Loucy (cell line): ENCODE data around the gene ZNF765.
A peak's percentile ranks its signal among the peaks of the same experiment; 100 is the strongest.
"Not testable (repeated sequence)": the region's sequence is repeated elsewhere in the genome, so short reads cannot be mapped to it uniquely, and the experiment has no call there.

Experiments
- H2AFZ ChIP-seq: fragments of 200-600 bp; sonication (generic); 2 replicates; pipeline ENCODE4 v1.6.0; 2016; ENCODE audit warnings: antibody characterized with exemption, mild to moderate bottlenecking, low read length, moderate library complexity
- H3F3A ChIP-seq: fragments of 200-600 bp; 2 replicates; pipeline ENCODE4 v1.6.0; 2016; ENCODE audit warnings: antibody characterized with exemption, low read depth, mild to moderate bottlenecking
- H3K27me3 ChIP-seq: fragments of 200-600 bp; sonication (generic); 2 replicates; pipeline ENCODE4 v1.6.1; 2014; ENCODE audit warnings: low read length, mild to moderate bottlenecking; ENCODE audit not compliant: insufficient read depth, poor library complexity, severe bottlenecking
- H3K36me3 ChIP-seq: fragments of 200-600 bp; sonication (generic); 2 replicates; pipeline ENCODE4 v1.6.1; 2016; ENCODE audit warnings: low read length; ENCODE audit not compliant: insufficient read depth
- H3K4me1 ChIP-seq: fragments of 200-600 bp; sonication (generic); 2 replicates; pipeline ENCODE4 v1.5.1; 2014; ENCODE audit warnings: low read length, mild to moderate bottlenecking; ENCODE audit not compliant: insufficient read depth, poor library complexity, severe bottlenecking
- H3K4me2 ChIP-seq: fragments of 200-600 bp; sonication (generic); 2 replicates; pipeline ENCODE4 v1.6.0; 2014; ENCODE audit warnings: antibody characterized with exemption, low read length, low read depth, mild to moderate bottlenecking; ENCODE audit not compliant: poor library complexity, severe bottlenecking
- H3K4me3 ChIP-seq: fragments of 200-600 bp; sonication (generic); 2 replicates; pipeline ENCODE4 v1.5.1; 2014; ENCODE audit warnings: low read length, mild to moderate bottlenecking, mixed read lengths; ENCODE audit not compliant: poor library complexity, severe bottlenecking
- H3K79me2 ChIP-seq: fragments of 200-600 bp; sonication (generic); 2 replicates; pipeline ENCODE4 v1.6.1; 2014; ENCODE audit warnings: low read length; ENCODE audit not compliant: insufficient read depth
- H3K9ac ChIP-seq: fragments of 200-600 bp; sonication (generic); 2 replicates; pipeline ENCODE4 v1.6.0; 2014; ENCODE audit warnings: mild to moderate bottlenecking, low read depth, low read length, moderate library complexity; ENCODE audit not compliant: poor library complexity, severe bottlenecking
- H3K9me2 ChIP-seq: fragments of 200-600 bp; sonication (generic); replicated peaks from 2 replicates; pipeline ENCODE4 v1.6.1; 2016; ENCODE audit warnings: low read depth, low read length, mixed read lengths
- H3K9me3 ChIP-seq: fragments of 200-600 bp; sonication (generic); 2 replicates; pipeline ENCODE4 v1.6.1; 2014; ENCODE audit warnings: mild to moderate bottlenecking, antibody characterized with exemption, low read length, low read depth; ENCODE audit not compliant: insufficient read depth
- H4K20me1 ChIP-seq: fragments of 200-600 bp; sonication (generic); 2 replicates; pipeline ENCODE4 v1.6.0; 2014; ENCODE audit warnings: antibody characterized with exemption, low read length, mild to moderate bottlenecking; ENCODE audit not compliant: insufficient read depth, poor library complexity, severe bottlenecking
- EZH2phosphoT487 ChIP-seq: fragments of 200-600 bp; IDR thresholded peaks from 2 replicates; pipeline ENCODE4 v1.6.1; 2018; ENCODE audit warnings: antibody characterized with exemption, mild to moderate bottlenecking, moderate library complexity, borderline replicate concordance
- TF ChIP-seq, protein P1 (sequence below): fragments of 200-600 bp; sonication (generic); conservative IDR thresholded peaks from 2 replicates; pipeline ENCODE4 v1.5.1; 2014; ENCODE audit warnings: mild to moderate bottlenecking, antibody characterized with exemption, low read length

ZNF765 gene

DNA sequence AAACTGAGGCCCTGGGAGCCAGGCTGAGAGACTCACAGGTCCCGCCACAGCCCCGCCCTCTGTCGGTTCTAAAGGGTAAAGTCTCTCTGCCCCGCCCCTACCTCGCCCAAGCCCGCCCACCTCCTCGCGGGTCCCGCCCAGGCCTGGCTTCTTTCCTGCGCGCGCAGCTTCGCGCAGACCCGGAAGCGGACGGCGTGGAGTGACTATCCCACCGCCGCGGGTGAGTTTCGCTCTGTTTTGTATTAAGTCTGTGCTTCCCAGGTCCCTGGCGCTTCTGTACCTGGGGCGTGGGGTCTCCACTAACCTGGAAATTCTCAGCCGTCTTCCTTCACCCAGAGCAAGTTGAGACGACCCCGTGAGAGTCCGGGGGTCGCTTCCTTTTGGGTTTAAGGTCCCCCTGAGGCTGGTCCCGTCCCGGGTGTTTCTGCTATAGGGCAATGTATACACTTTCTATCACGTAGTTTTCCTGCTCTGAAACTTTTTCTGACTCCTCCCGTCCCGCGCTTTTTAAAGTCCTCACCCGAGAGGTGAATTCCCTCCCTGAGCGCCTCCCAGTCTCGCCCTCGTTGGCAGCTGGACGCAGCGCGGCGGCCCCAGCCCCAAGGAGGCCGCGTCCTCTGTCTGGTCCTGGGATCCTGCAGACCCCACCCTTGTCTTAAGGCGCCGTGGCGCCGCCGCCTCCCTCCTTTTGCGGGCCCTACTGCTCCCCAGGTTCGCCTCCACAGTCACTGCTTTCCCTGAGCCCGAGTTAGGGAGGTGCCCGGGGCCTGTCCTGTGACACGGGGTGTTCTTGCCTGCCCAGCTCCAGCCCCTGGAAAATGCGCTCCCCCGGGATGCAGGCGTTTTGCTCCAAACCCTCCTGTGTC, at the start of gene ZNF765:
ZNF765 (plus strand) TSS at position 176 of the 866 bp plus-strand sequence. CDS start 2,867 bp downstream, outside the sequence.
- no peaks in the 10 kb centered on the region for H3K9me2 ChIP-seq
- H3F3A ChIP-seq: no peaks in the 10 kb centered on the region
- H3K9me3 ChIP-seq: no peaks in the 10 kb centered on the region
- peak within 1 kb of the TSS; percentile 95 for H2AFZ ChIP-seq
- H3K79me2 ChIP-seq: peaks cover 25% of the 10 kb centered on the region
- peak within 1 kb of the TSS; percentile 91 for H3K9ac ChIP-seq
- no peaks in the 10 kb centered on the region for H3K27me3 ChIP-seq
- TF ChIP-seq, protein P1, sequence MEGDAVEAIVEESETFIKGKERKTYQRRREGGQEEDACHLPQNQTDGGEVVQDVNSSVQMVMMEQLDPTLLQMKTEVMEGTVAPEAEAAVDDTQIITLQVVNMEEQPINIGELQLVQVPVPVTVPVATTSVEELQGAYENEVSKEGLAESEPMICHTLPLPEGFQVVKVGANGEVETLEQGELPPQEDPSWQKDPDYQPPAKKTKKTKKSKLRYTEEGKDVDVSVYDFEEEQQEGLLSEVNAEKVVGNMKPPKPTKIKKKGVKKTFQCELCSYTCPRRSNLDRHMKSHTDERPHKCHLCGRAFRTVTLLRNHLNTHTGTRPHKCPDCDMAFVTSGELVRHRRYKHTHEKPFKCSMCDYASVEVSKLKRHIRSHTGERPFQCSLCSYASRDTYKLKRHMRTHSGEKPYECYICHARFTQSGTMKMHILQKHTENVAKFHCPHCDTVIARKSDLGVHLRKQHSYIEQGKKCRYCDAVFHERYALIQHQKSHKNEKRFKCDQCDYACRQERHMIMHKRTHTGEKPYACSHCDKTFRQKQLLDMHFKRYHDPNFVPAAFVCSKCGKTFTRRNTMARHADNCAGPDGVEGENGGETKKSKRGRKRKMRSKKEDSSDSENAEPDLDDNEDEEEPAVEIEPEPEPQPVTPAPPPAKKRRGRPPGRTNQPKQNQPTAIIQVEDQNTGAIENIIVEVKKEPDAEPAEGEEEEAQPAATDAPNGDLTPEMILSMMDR: peak; percentile 41
- no peak for TF ChIP-seq EZH2phosphoT487
- peak within 1 kb of the TSS; percentile 95 for H3K4me2 ChIP-seq
- peak within 1 kb of the TSS; percentile 88 for H3K4me3 ChIP-seq
- peaks cover 4% of the 10 kb centered on the region; the same call in 1 of the 2 replicates for H3K36me3 ChIP-seq
- peaks cover 10% of the 10 kb centered on the region for H3K4me1 ChIP-seq
- H4K20me1 ChIP-seq: peaks cover 15% of the 10 kb centered on the region

DNA sequence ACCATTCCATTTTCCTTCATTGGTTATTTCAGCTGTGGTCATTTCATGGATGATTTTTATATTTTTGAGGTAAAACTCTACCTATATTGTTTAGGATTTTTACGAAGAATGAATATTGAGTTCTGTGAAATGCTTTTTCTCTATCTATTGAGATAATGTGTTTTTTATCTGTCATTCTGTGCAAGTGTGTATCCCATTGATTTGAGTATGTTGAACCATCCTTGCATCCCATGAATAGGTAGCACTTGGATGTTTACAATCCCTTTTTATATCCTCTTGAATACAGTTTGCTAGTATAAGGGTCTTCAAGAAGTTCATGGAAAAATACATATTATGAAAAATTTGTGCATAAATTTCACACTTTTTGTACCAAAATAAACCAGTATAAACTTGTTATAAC, 39.2 kb upstream of the ZNF765 start:
- Histone ChIP-seq H3K4me3 (no peak overlapping the region), H3K79me2 (no peaks in the 10 kb centered on the region), H3K9me3 (peaks cover 26% of the 10 kb centered on the region), H4K20me1 (no peaks in the 10 kb centered on the region), H3K4me2 (no peak overlapping the region), H3K9ac (no peak overlapping the region), H3K36me3 (peaks cover 26% of the 10 kb centered on the region), H3K4me1 (no peaks in the 10 kb centered on the region), H3K27me3 (no peaks in the 10 kb centered on the region), H3K9me2 (no peaks in the 10 kb centered on the region), H2AFZ (no peak overlapping the region), H3F3A (no peaks in the 10 kb centered on the region)
- TF ChIP-seq, protein P1: no peak
- TF ChIP-seq EZH2phosphoT487: no peak

DNA sequence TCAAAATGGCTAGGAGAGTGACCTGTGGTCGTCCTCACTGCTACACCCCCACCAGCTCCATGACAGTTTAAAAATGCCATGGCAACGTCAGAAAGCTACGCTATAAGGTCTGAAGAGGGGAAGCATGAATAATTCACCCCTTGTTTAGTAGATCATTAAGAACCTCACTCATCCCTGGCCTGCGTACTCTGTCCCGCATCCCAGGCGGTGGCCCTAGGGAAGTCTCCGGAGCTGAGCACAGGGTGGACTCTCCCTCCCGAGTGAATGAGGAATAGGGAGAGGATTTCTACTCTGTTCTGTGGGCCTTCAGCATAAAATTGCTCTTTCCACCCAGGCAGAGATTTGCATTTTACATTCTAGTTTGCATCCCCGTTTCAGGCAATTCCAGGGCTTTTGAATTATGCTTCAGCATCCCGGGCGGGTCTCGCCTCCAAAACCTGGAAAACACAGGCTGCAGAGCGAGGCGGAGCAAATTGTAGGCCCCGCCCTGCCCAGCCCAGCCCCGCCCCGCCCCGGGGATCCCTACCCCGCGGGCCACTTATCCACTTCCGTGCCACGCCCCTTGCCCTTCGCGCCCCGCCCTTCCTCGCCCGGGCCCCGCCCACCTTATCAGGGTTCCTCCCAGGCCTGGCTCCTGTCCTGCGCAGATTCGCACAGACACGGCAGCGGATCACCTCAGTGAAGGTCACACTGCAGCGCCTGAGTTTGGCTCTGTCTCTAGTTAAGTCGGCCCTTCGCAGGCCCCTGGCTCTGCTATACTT, 36.9 kb upstream of the ZNF765 start:
- H3F3A ChIP-seq: no peaks in the 10 kb centered on the region
- H3K9me2 ChIP-seq: no peaks in the 10 kb centered on the region
- H3K79me2 ChIP-seq: no peaks in the 10 kb centered on the region
- no peaks in the 10 kb centered on the region for H4K20me1 ChIP-seq
- no peak overlapping the region for H3K9ac ChIP-seq
- no peak overlapping the region for H2AFZ ChIP-seq
- no peaks in the 10 kb centered on the region for H3K27me3 ChIP-seq
- no peaks in the 10 kb centered on the region for H3K4me1 ChIP-seq
- H3K9me3 ChIP-seq: peaks cover 8% of the 10 kb centered on the region; the same call in 1 of the 2 replicates
- peaks cover 4% of the 10 kb centered on the region; the same call in 1 of the 2 replicates for H3K36me3 ChIP-seq
- no peak overlapping the region for H3K4me2 ChIP-seq
- no peak for TF ChIP-seq EZH2phosphoT487
- TF ChIP-seq, protein P1: no peak
- no peak overlapping the region for H3K4me3 ChIP-seq

DNA sequence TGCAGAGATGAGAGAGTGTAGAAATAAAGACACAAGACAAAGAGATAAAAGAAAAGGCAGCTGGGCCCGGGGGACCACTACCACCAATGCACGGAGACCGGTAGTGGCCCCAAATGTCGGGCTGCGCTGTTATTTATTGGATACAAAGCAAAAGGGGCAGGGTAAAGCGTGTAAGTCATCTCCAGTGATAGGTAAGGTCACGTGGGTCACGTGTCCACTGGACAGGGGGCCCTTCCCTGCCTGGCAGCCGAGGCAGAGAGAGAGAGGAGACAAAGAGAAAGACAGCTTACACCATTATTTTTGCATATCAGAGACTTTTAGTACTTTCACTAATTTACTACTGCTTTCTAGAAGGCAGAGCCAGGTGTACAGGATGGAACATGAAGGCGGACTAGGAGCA, 34.9 kb upstream of the ZNF765 start:
- not testable (repeated sequence) for H3K9me2 ChIP-seq, H3K27me3 ChIP-seq, H3K79me2 ChIP-seq, H3K9ac ChIP-seq, H3K4me2 ChIP-seq, H3K4me1 ChIP-seq, H2AFZ ChIP-seq, H3K36me3 ChIP-seq, H3K9me3 ChIP-seq, H3K4me3 ChIP-seq, H3F3A ChIP-seq, H4K20me1 ChIP-seq
